Measurements from ENCODE around the gene UGT1A8.

UGT1A8 gene

DNA sequence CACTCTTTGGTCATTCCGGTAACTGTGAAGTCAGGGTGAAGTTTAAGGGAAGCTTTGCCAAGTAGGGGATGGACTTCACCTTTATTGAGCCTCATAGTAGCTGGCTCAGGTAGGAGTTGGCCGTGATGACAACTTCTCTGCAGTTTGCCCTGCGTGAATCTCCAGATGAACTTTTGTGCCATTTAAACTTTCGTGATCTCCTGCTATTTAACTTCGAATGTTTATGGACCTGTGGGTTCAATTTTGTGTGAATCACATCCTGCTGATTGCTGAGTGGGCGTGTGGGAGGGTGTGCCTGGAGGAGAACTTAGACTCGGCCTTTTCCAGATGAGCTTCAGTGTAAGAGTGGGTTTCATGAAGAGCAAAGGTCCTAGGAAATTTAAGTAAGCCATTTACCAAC, 146.8 kb downstream of the UGT1A8 start:
- no peak for DNase-seq (ENCODE audit: low read depth in 2 of 2)

GRCh38 chr2:233764761-233765160, 147.3 kb downstream of the UGT1A8 start:
- DNase-seq (ENCODE audit: low read depth in 2 of 2) = no peak

GRCh38 chr2:233766416-233766815, 149.0 kb downstream of the UGT1A8 start:
- DNase-seq (ENCODE audit: low read depth in 2 of 2) = no peak

- DNase-seq (ENCODE audit: low read depth in 2 of 2) = no peak
Observed at GRCh38 chr2:233768076-233768475, 150.6 kb downstream of the UGT1A8 start.

DNA sequence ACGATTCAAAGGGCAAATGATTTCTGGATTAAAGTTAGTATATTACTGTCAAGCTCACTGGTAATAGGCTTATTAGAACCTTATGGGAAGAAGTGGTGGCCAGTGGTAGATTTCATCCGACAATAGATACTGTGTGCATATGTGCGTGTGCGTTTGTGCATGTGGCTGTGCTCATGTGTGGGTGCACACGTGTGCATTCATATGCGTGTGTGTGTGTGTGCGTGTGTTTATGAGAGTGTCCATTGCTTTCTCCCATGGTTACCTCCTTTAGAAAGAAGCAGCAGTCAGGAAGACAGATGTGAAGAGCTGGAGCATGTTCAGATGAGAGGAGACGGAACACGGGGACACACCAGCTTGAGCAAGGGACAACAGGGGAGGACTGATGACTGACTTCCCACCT, 151.8 kb downstream of the UGT1A8 start:
- no peak for DNase-seq (ENCODE audit: low read depth in 2 of 2)

- no peak for DNase-seq (ENCODE audit: low read depth in 2 of 2)
Observed at GRCh38 chr2:233772153-233772552, 154.7 kb downstream of the UGT1A8 start.

GRCh38 chr2:233772583-233772982, 155.2 kb downstream of the UGT1A8 start:
- DNase-seq (ENCODE audit: low read depth in 2 of 2) = no peak

GRCh38 chr2:233773854-233774253, 156.4 kb downstream of the UGT1A8 start:
- no peak for DNase-seq (ENCODE audit: low read depth in 2 of 2)

DNA sequence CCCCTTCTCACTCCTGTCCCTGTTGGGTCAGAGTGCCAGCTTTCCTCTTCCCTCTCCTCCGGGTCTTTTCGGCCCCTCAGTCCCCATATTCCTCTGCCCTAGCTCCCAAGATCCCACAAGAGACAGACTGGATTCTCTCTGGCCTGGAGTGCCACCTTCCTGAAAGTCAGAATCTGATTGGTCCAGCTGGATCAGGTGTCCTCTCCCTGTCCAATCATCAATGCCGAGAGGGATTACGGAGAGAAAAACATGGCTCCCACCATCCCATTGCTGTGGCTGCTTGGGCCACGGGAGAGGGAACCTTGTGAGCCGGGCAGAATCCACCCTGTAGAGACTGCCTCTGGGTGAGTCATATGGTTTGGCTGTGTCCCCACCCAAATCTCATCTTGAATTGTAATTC, 158.0 kb downstream of the UGT1A8 start:
- no peak for DNase-seq (ENCODE audit: low read depth in 2 of 2)

DNA sequence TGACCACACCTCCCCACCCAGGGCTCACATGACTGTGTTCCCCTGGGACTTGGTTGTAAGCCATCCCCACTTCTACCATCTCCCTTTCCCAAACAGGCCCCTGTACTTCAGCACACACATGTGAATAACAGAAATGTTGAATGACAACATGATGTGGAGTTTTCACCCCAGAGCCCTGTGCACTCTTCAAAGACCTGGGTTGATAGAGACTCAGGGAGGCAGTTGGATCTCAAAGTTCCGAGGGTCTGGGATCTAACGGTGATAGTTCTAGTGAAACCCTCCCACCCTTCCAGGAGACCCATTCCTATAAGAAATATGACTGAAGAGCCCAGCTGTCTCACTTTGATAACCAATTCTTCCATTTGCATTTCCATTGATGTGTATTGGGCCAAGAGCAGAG, 160.6 kb downstream of the UGT1A8 start, which contains the start of gene MROH2A:
Gene MROH2A (plus strand): TSS at position 301 of the 400 bp plus-strand sequence. CDS start 1,029 bp downstream, outside the sequence.
- DNase-seq (ENCODE audit: low read depth in 2 of 2) = no peak

DNA sequence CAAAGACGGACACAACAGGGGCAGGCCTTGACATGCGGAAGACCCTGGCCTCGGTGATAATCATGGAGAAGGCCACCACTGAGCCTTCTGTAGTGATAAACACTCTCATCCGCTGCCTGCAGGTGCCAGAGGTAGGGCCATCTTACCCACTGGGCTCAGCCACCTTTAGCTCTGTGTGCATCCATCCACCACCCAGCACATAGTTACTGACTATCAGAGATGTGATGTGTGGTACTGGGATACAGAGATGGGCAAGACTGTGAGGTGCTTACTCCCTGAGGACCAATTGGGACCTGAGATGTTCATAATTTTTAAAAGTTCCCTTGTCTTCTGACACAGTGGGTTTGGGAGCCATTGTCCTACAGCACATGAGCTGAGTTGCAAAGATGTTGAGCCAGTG, 162.3 kb downstream of the UGT1A8 start:
- DNase-seq (ENCODE audit: low read depth in 2 of 2) = no peak

DNA sequence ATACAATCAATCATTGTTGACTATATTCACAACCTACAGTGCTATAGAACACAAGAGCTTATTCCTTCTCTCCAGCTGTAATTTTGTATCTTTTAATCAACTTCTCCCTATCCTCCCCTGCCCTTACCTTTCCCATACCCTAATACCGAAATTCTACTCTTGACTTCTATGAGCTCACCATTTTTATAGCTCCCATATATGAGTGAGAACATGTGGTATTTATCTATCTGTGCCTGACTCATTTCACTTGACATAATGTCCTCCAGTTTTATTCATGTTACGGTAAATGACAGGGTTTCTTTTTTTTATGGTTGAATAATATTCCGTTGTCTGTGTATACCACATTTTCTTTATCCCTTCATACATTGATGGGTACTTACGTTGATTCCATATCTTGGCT, 163.3 kb downstream of the UGT1A8 start:
- DNase-seq (ENCODE audit: low read depth in 2 of 2) = no peak

DNA sequence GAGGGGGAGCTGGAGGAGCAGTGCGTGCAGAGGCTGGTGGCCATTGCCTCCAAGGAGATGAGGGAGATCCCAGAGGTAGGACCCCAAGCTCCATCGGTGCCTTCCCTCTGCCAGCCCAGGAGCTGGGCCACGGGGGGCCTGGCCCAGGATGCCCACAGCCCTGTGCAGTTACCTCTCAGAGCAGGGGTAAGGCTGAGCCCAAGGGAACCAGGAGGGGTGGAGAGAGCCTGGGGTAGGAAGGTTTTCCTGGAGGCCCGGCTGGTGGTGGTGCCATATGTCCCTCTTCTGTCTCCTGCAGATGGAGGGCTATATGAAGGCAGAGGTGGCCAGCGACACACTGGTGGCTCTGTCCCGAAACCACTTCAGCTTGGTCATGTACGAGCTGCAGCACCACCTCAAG, 172.1 kb downstream of the UGT1A8 start:
- no peak for DNase-seq (ENCODE audit: low read depth in 2 of 2)

- no peak for DNase-seq (ENCODE audit: low read depth in 2 of 2)
Observed at GRCh38 chr2:233791151-233791882, 173.9 kb downstream of the UGT1A8 start.

- no peak for DNase-seq (ENCODE audit: low read depth in 2 of 2)
Observed at GRCh38 chr2:233791883-233792329, 174.5 kb downstream of the UGT1A8 start.

DNA sequence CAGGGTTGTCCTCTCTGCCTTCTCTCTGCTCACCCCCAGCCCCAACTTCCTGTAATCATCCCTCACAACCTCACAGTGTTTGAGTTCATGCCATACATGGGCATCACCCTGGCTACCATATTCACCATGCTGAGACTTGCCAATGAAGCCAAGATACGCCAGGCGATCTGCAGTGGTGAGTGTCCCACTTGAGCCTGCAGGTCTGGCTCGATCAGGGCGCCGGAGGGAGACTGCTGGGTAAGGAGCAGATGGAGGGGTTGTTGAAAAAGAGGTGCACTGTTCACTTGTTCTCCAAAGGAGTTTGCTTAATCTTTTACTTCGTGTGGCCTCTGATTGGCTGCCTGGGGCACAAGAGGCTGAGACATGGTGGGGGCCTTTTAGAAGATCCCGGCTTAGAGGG, 175.3 kb downstream of the UGT1A8 start:
- no peak for DNase-seq (ENCODE audit: low read depth in 2 of 2)

GRCh38 chr2:233793465-233794127, 176.2 kb downstream of the UGT1A8 start:
- DNase-seq (ENCODE audit: low read depth in 2 of 2) = no peak

- DNase-seq (ENCODE audit: low read depth in 2 of 2) = no peak
Observed at GRCh38 chr2:233794128-233794658, 176.8 kb downstream of the UGT1A8 start.

DNA sequence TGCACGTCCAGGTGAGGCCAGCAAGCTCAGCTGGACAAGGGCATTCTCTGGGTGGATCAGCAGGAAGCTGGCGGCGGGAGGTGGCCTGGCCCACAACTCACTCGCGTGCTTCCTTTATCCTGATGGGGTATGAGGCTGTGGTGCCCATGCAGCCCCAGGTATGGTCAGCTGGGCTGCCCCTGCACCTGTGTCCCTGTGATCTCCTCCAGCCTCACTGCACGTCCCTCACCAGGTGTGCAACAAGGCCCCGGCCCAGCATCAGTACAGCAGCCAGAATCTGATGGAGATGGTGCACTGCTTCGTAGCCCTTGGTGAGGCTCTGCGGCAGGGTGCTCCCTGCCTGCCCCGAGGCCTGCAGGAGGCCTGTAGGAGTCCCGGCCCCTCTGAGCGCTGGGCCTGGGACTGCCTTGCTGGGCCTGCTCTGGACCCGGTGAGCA, 178.3 kb downstream of the UGT1A8 start:
- no peak for DNase-seq (ENCODE audit: low read depth in 2 of 2)

DNA sequence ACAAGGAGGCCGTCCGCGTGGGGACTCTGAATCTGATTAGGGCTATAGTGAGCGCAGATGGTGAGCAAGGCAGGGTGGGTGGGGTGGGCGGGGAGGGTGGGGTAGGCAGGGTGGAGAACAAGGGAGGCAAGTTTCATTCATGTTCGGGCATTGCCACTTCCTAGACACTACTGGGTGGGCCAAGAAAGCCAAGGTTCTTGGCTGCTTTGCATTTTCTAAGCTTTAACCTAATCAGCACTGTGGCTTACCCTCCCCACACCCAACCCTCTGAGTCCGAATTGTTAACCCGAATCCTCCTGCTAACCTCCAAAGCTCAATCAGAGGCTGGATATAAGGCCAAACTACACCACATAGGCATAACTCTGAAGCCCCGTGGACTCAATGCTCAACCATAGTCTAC, 178.8 kb downstream of the UGT1A8 start:
- no peak for DNase-seq (ENCODE audit: low read depth in 2 of 2)

DNA sequence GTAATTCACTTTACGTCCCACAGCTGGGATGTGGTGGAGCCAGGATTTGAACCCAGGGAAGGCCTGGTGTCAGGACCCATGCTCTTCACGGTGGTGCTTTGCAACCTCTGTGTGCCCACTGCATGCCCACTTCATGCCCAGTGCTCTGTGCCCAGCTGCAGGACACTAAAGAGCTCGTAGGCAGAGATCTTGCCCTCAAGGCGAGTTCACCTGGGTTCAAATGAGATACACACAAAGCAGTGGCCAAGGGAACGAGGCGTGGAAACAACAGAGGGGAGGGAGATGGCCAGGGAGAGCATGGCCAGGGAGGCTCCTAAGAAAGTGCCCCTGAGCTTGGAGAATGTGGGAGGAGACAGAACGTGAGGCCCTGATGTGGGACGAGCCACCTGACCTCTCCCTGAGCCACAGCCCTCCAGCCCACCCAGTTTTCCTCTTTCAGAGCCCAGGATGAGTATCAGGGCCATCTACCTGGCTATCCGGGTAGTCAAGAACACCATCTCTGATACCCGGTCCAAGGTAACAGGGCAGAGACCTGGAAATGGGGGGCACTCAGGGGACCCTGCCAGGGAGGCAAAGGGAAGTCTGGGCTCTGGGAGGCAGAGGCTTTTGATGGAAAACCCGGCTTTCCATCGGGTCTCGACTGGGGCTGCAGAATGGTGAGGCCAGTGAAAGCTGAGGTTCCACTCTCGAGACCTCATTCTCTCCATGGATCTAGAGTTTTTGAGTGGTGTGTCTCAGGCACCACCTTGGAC, 181.1 kb downstream of the UGT1A8 start:
- DNase-seq (ENCODE audit: low read depth in 2 of 2) = no peak

DNA sequence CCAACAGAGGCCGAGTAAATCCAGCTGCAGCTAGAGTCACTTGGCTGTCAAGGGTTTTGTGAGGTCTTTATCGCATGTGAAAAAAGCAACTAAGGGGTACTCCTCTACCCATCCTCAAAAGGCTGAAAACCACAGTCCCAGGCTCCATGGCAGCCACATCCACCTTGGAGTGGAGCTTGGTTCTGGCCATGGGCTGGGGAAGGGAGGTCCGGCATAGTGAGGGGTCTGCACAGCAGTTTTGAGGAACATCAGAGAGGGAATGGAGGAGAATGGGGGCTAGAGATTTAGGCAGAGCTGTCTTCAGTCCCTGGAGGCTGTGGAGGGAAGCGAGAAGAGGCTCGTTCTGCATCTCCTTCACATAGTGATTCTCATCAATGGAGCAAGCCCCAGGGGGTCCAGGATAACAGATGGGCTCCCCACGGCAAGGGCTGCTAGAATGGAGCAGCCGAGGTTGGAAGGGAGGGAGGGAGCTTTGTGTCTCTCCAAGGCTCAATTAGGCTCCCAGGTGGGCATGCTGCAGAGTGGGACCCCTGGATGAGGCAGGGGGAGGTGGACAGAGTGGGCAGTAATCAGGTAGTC, 181.7 kb downstream of the UGT1A8 start:
- DNase-seq (ENCODE audit: low read depth in 2 of 2) = no peak

Measured in stimulated activated CD8-positive, alpha-beta memory T cell treated with anti-CD3 and anti-CD28 coated beads, Interleukin-7, amount 100 ng/mL, for 1 hour (primary cell).